ENCODE data around the gene ACTR2. TPM values are rescaled to one million over a fixed set of nuclear protein-coding genes. Genes with fewer than 3 reads are reported as not detected.

Gene ACTR2
- total RNA-seq, 2 experiments from 2014 or later, result 128 to 130 TPM

DNA sequence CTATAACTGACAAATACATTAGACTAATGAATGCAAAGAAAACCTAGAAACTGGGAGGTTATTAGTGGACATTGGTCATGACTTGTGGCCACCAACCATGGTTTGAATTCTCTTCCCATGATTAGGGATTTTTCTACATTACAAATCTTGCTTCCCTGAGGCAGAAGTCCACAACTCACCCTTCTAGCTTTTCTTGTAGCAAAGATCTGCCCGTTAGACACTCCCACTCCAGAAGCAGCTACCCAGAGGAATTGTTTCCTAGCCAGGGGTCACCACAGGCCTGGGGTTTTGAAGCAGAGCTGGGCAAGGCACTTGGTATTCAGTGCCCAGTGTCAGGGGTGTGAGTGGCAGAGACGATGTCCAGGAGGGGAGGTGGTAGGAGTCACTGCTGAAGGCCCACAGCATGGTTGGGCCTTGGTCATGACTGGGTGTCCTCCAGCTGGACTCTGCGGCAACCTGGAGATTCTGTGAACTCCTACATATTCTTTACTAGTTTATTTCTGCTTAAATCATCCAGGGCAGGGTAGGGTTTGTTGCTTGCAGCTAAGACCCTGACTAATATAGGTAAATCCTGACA is 54.9 kb downstream of the ACTR2 start:
- no peaks in the 10 kb centered on the region for H3K36me3 ChIP-seq (ENCODE audit: insufficient read depth, low read length)
- ChIA-PET CTCF (no interaction called here), POLR2A (no interaction called here)
- H3K27me3 ChIP-seq (ENCODE audit: control insufficient read depth in 1 of 2, insufficient read depth in 2 of 2, low read length in 2 of 2), result no peaks in the 10 kb centered on the region
- Mint-ChIP-seq H3K4me3 (no peak overlapping the region), H3K4me1 (ENCODE audit: low read depth) (peaks cover 13% of the 10 kb centered on the region), H3K36me3 (ENCODE audit: low read depth) (no peaks in the 10 kb centered on the region), H3K9me3 (no peaks in the 10 kb centered on the region), H3K27me3 (no peaks in the 10 kb centered on the region), H3K27ac (no peak overlapping the region)
- DNase-seq, result no peak
- no peaks in the 10 kb centered on the region for H3K9me3 ChIP-seq (ENCODE audit: control insufficient read depth in 1 of 2, insufficient read depth in 1 of 2, low read length in 2 of 2)
- H3K4me3 ChIP-seq (ENCODE audit: low read length), result no peak overlapping the region
- TF ChIP-seq, protein P1, sequence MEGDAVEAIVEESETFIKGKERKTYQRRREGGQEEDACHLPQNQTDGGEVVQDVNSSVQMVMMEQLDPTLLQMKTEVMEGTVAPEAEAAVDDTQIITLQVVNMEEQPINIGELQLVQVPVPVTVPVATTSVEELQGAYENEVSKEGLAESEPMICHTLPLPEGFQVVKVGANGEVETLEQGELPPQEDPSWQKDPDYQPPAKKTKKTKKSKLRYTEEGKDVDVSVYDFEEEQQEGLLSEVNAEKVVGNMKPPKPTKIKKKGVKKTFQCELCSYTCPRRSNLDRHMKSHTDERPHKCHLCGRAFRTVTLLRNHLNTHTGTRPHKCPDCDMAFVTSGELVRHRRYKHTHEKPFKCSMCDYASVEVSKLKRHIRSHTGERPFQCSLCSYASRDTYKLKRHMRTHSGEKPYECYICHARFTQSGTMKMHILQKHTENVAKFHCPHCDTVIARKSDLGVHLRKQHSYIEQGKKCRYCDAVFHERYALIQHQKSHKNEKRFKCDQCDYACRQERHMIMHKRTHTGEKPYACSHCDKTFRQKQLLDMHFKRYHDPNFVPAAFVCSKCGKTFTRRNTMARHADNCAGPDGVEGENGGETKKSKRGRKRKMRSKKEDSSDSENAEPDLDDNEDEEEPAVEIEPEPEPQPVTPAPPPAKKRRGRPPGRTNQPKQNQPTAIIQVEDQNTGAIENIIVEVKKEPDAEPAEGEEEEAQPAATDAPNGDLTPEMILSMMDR (IDR thresholded peaks at IDR 0.05), result no peak
- H3K4me1 ChIP-seq (ENCODE audit: insufficient read depth, low read length), result peaks cover 13% of the 10 kb centered on the region
- intact Hi-C loops (cut with DNase I, micrococcal nuclease), result loop anchor here in 1 of 2 experiments (10.0 kb wide), 1 partner anchor 62 kb away; no protein-coding TSS in a partner anchor
- H3K27ac ChIP-seq (ENCODE audit: low read depth in 1 of 2, low read length in 2 of 2), result no peak overlapping the region
- no peak for ATAC-seq (ENCODE audit: poor library complexity)

DNA sequence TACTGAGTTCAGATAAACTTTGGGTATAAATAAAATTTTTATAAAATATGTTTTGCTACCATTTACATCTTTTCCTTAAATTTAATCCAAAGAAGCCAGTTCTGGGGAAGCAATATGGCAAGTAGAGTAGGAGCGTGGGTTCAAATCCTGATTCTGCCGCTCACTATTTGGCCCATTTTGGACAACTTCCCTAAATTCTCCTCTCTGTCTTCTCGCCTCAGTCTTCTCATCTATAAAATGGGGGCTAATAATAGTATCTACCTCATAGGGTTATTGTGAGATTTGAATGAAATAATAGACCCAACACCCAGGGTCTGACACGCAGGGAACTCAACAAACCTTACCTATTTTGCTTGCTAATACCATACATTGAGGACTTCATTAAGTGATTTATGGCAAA is 59.7 kb downstream of the ACTR2 start:
- H3K4me3 Mint-ChIP-seq, result no peak overlapping the region
- no peaks in the 10 kb centered on the region for H3K27me3 Mint-ChIP-seq
- intact Hi-C loops (cut with DNase I, micrococcal nuclease), result loop anchor here in 1 of 2 experiments (10.0 kb wide), 1 partner anchor 57 kb away; no protein-coding TSS in a partner anchor
- Histone ChIP-seq H3K4me1 (ENCODE audit: insufficient read depth, low read length) (no peaks in the 10 kb centered on the region), H3K27me3 (ENCODE audit: control insufficient read depth in 1 of 2, insufficient read depth in 2 of 2, low read length in 2 of 2) (no peaks in the 10 kb centered on the region), H3K36me3 (ENCODE audit: insufficient read depth, low read length) (no peaks in the 10 kb centered on the region), H3K4me3 (ENCODE audit: low read length) (no peak overlapping the region), H3K27ac (ENCODE audit: low read depth in 1 of 2, low read length in 2 of 2) (no peak overlapping the region), H3K9me3 (ENCODE audit: control insufficient read depth in 1 of 2, insufficient read depth in 1 of 2, low read length in 2 of 2) (no peaks in the 10 kb centered on the region)
- H3K36me3 Mint-ChIP-seq (ENCODE audit: low read depth), result no peaks in the 10 kb centered on the region
- no peak overlapping the region for H3K27ac Mint-ChIP-seq
- DNase-seq (no peak), ATAC-seq (ENCODE audit: poor library complexity) (no peak)
- POLR2A ChIA-PET, result interaction anchor here (1.4 kb wide), 1 partner anchor 9 kb away, joined by 3 read pairs; no protein-coding TSS in a partner anchor
- TF ChIP-seq, protein P1 (IDR thresholded peaks at IDR 0.05), result no peak
- CTCF ChIA-PET, result interaction anchor here (0.7 kb wide), 1 partner anchor 22 kb away, joined by 3 read pairs; no protein-coding TSS in a partner anchor
- H3K9me3 Mint-ChIP-seq, result no peaks in the 10 kb centered on the region
- no peaks in the 10 kb centered on the region for H3K4me1 Mint-ChIP-seq (ENCODE audit: low read depth)

DNA sequence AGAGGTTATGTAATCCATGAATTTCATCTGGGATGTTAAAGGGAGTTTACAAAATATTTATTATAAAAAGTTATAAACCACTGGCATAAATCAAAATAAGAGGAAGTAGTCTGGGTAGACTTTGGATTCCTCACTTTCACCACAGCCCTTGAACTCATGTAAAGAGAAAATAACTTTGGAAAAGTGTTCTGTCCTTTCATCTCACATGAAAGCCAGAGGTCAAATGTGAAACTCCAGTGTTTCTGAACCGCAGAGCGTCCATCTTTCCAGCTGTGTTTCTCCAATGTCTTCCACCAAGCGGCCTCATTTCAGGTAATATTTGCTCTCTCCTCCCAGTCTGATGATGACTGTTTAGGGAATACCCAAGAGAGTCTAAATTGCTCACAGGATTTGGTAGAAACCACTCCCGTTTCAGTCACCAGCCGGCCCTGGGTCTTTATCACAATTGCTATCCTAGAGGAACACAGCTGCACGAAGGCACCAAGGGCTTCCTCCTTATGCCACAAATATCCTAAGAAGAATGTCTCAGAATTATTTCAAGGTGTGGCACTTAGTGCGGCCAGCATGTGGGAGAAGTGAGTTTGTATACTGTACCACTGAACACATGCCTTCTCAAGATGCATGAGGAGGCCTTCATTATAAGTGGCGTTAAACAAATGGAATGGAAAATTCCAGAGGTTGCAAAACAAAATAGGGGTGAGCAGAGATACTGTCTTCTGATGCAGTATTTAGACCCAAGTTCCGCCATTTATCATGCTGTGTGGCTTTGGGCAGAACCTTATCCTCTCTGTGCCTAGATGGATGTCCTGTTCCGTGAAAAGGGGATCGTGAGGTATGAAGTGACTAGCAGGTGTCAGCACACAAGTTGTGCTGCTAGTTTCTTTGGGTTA is 63.8 kb downstream of the ACTR2 start:
- no peak overlapping the region for H3K27ac ChIP-seq (ENCODE audit: low read depth in 1 of 2, low read length in 2 of 2)
- ATAC-seq (ENCODE audit: poor library complexity) (no peak), DNase-seq (no peak)
- intact Hi-C loops (cut with DNase I, micrococcal nuclease), result no loop called here
- H3K4me1 Mint-ChIP-seq (ENCODE audit: low read depth), result no peaks in the 10 kb centered on the region
- H3K36me3 Mint-ChIP-seq (ENCODE audit: low read depth), result no peaks in the 10 kb centered on the region
- ChIA-PET CTCF (no interaction called here), POLR2A (no interaction called here)
- no peak overlapping the region for H3K4me3 ChIP-seq (ENCODE audit: low read length)
- H3K4me1 ChIP-seq (ENCODE audit: insufficient read depth, low read length), result no peaks in the 10 kb centered on the region
- H3K36me3 ChIP-seq (ENCODE audit: insufficient read depth, low read length), result no peaks in the 10 kb centered on the region
- no peaks in the 10 kb centered on the region for H3K9me3 ChIP-seq (ENCODE audit: control insufficient read depth in 1 of 2, insufficient read depth in 1 of 2, low read length in 2 of 2)
- no peaks in the 10 kb centered on the region for H3K9me3 Mint-ChIP-seq
- TF ChIP-seq, protein P1 (IDR thresholded peaks at IDR 0.05), result no peak
- no peak overlapping the region for H3K27ac Mint-ChIP-seq
- no peaks in the 10 kb centered on the region for H3K27me3 ChIP-seq (ENCODE audit: control insufficient read depth in 1 of 2, insufficient read depth in 2 of 2, low read length in 2 of 2)
- no peak overlapping the region for H3K4me3 Mint-ChIP-seq
- H3K27me3 Mint-ChIP-seq, result no peaks in the 10 kb centered on the region
